Stomach smooth muscle (tissue), 2 donors: ENCODE measurements around the gene APLN.

ENCODE experiments used
- H3K27ac ChIP-seq: one replicate; pipeline ENCODE4 v1.7.0; 2013; ENCODE audit warnings: mild to moderate bottlenecking, low read length, inconsistent platforms
- H3K27me3 ChIP-seq, 2 donors: one replicate each; pipeline ENCODE4 v1.7.0; 2013; ENCODE audit warnings: low read length in 2 of 2; ENCODE audit not compliant: insufficient read depth in 2 of 2, control insufficient read depth in 1 of 2
- H3K36me3 ChIP-seq, 2 donors: one replicate each; pipeline ENCODE4 v1.7.0; 2013; ENCODE audit warnings: low read length in 2 of 2; ENCODE audit not compliant: control insufficient read depth in 2 of 2, insufficient read depth in 2 of 2
- H3K4me1 ChIP-seq: one replicate; pipeline ENCODE4 v1.7.0; 2013; ENCODE audit warnings: low read length; ENCODE audit not compliant: control insufficient read depth, insufficient read depth
- H3K4me3 ChIP-seq, 2 donors: one replicate each; pipeline ENCODE4 v1.7.0; 2013; ENCODE audit warnings: low read length in 2 of 2
- H3K9ac ChIP-seq, 2 donors: one replicate each; pipeline ENCODE4 v1.7.0; 2013; ENCODE audit warnings: low read length in 2 of 2, mild to moderate bottlenecking in 1 of 2
- H3K9me3 ChIP-seq, 2 donors: one replicate each; pipeline ENCODE4 v1.7.0; 2013; ENCODE audit warnings: low read length in 2 of 2; ENCODE audit not compliant: control insufficient read depth in 2 of 2
- donor health status: healthy.
- donor health status: Pancreatic carcinoma.

APLN gene

GRCh38 chrX:129650821-129651510 is 3.8 kb downstream of the APLN start:
- peaks cover 9% of the 10 kb centered on the region for H3K4me1 ChIP-seq
- peaks cover 0 to 12% of the 10 kb centered on the region in 2 donors for H3K27me3 ChIP-seq
- H3K9ac ChIP-seq: no peak overlapping the region
- no peaks in the 10 kb centered on the region for H3K36me3 ChIP-seq
- no peaks in the 10 kb centered on the region for H3K9me3 ChIP-seq
- no peak overlapping the region for H3K27ac ChIP-seq
- no peak overlapping the region for H3K4me3 ChIP-seq

DNA sequence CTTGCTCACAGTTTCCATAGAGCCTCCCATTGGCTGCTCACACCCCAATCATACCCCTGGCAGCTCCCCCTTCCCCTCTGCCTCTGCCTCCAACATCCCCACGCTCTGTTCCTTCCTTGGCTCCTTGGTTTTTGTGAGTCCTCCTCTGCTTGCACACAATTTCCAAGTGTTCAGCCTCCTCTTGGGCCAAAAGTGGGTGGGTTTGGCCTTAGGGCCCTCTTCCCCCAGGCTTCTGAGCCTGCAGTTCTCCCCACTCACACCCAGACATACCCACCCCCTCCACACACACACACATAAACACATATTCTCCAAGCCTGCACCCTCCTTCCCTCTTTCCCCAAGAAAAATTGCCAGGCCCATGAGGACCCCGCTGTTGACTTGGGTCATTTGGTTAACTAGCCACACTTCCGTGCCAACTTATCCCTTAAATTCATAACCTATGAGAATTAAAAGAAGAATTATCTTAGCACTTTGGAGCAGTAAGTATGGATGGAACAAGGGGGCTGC is 4.5 kb downstream of the APLN start:
- Histone ChIP-seq H3K9me3 (no peaks in the 10 kb centered on the region), H3K36me3 (no peaks in the 10 kb centered on the region), H3K4me3 (no peak overlapping the region), H3K9ac (no peak overlapping the region), H3K4me1 (peaks cover 9% of the 10 kb centered on the region), H3K27ac (no peak overlapping the region), H3K27me3 (peaks cover 0 to 12% of the 10 kb centered on the region in 2 donors)

DNA sequence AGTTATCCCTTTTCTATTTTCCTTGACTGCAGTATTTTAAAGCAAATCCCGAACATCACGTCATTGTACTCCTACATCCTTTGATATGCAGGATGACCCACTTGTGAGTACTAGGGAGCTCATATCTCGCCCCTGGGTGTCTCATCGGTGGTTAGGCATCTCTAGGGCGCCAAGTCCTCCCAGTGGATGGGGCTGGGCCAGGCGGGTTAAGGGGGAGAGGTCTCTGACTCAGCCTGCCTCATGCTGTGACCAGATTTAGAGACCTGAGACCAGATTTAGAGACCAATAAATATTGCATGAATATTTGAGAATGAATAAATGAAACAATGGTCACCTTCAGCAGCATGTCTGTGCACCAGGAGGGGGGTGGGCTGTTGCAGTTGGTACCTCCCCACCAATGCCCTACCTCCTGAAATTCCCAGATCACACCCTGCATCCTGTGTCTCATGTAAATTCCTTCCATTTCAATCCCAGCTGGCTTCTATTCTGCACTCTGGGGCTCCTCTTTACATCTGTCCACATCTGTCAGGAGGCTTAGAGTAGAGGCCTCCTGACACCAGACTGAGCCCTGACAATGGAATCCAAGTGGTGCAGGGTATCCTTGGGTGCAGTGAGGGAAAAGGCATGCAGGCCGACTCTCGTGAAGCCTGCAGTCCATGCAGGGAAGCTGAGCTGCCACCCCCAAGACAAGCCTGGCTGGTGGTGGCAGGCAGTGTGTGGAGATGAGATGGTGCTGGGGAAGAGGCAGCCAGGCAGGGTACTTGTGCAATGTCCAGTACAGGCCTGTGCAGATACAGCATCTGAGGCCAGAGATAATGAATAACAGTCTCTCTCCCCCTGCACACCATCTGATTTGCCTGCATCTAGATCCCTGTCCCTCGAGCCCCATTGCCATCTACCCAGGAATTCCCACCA is 5.2 kb downstream of the APLN start:
- H3K4me1 ChIP-seq: peaks cover 9% of the 10 kb centered on the region

GRCh38 chrX:129648514-129649267 is 6.1 kb downstream of the APLN start:
- peaks cover 0 to 12% of the 10 kb centered on the region in 2 donors for H3K27me3 ChIP-seq
- H3K9ac ChIP-seq: no peak overlapping the region
- no peaks in the 10 kb centered on the region for H3K9me3 ChIP-seq
- H3K36me3 ChIP-seq: no peaks in the 10 kb centered on the region
- no peak overlapping the region for H3K27ac ChIP-seq
- peaks cover 4% of the 10 kb centered on the region for H3K4me1 ChIP-seq
- H3K4me3 ChIP-seq: no peak overlapping the region

More for the DNA sequence above, 5.2 kb downstream of the APLN start:
- peaks cover 0 to 12% of the 10 kb centered on the region in 2 donors for H3K27me3 ChIP-seq
- H3K4me3 ChIP-seq: no peak overlapping the region
- no peaks in the 10 kb centered on the region for H3K36me3 ChIP-seq
- H3K9me3 ChIP-seq: no peaks in the 10 kb centered on the region
- no peak overlapping the region for H3K9ac ChIP-seq
- H3K27ac ChIP-seq: no peak overlapping the region

- H3K4me1 ChIP-seq: no peaks in the 10 kb centered on the region
- H3K27me3 ChIP-seq: peaks cover 0 to 5% of the 10 kb centered on the region in 2 donors
- no peaks in the 10 kb centered on the region for H3K9me3 ChIP-seq
- H3K27ac ChIP-seq: no peak overlapping the region
- no peak overlapping the region for H3K4me3 ChIP-seq
- H3K36me3 ChIP-seq: no peaks in the 10 kb centered on the region
- no peak overlapping the region for H3K9ac ChIP-seq
These were observed 7.0 kb downstream of the APLN start for GRCh38 chrX:129647418-129648410.

DNA sequence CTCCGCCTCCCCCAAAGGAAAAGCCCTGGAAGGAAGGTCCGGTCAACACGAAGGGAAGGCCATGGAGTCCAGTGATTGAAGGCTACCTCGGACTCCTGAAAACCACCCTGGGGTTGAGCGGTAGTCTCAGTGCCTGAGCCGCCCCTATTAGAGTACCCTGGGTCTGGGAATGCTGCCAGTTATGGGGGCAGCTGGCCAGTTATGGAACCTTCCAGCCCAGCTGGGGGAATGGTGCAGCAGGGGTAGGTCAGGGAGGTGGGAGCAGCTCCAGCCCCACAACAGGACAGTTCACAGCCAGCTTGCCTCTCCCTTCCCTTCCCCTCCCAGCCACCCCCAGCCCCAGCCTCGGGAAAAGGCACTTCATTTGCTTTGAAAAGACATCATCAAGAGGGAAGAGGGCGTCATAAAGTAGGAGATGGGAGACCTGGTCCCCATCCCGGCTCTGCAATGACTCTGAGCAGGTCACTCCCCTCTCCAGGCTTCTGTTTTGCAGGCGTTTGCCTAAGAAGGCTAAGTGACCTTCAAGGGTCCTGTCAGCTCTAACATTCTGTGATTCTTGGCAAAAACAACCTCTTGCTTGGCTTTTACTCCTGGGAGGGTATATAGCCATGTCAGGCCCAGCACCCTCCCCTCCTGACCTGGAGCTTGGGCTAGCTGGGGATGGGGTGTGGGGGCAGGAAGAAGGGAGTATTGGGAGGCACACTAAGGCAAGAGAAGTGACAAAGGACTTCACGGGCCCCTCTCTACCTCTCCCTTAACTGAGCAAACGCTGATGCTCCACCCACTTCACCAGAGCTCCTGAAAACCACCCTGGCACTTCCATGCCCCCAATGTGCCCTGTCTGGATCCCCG is 8.0 kb downstream of the APLN start:
- Histone ChIP-seq H3K4me3 (no peak overlapping the region), H3K4me1 (no peaks in the 10 kb centered on the region), H3K36me3 (no peaks in the 10 kb centered on the region), H3K9me3 (no peaks in the 10 kb centered on the region), H3K27ac (no peak overlapping the region), H3K27me3 (peaks cover 0 to 5% of the 10 kb centered on the region in 2 donors), H3K9ac (no peak overlapping the region)

GRCh38 chrX:129642641-129643040 is 12.1 kb downstream of the APLN start:
- H3K27me3 ChIP-seq: peaks cover 0 to 2% of the 10 kb centered on the region in 2 donors
- peaks cover 0 to 3% of the 10 kb centered on the region in 2 donors for H3K9me3 ChIP-seq
- no peak overlapping the region for H3K9ac ChIP-seq
- H3K36me3 ChIP-seq: no peaks in the 10 kb centered on the region
- H3K4me3 ChIP-seq: no peak overlapping the region
- H3K27ac ChIP-seq: no peak overlapping the region
- H3K4me1 ChIP-seq: peaks cover 1% of the 10 kb centered on the region

DNA sequence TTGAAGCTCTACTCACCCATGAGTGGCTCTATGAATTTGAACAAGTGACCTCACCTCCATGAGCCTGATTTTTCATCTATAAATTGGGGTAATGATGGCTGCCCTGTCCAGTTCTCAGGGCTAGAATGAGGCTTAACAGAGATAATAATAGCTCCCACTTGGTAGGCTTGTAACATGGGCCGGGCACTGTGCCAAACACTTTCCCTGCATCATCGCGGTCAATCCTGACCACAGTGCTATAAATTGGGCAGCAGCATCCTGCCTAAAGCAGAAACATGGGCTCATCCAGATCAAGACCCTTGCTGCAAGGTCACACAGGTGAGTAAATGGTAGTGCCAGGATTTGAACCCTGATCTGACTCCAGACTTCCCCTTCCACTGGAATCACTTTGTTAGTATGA is 12.8 kb downstream of the APLN start:
- no peaks in the 10 kb centered on the region for H3K36me3 ChIP-seq
- peaks cover 0 to 3% of the 10 kb centered on the region in 2 donors for H3K27me3 ChIP-seq
- peaks cover 2% of the 10 kb centered on the region for H3K4me1 ChIP-seq
- no peak overlapping the region for H3K4me3 ChIP-seq
- peaks cover 0 to 3% of the 10 kb centered on the region in 2 donors for H3K9me3 ChIP-seq
- no peak overlapping the region for H3K9ac ChIP-seq
- no peak overlapping the region for H3K27ac ChIP-seq

DNA sequence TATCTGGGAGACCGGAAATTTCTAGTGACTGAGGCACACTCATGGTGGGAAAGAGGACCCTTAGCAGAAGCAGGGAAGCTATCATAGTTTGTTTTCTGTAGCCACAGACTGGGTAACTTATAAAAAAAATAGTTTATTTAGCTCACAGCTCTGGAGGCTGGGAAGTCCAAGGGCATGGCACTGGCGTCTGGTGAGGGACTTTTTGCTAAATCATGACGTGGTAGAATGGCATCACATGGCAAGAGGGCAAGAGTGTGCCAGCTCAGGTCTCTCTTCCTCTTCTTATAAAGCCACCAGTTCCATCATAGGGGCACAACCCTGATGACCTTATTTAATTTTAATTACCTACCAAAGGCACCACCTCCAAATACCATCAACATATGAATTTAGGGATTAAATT is 13.3 kb downstream of the APLN start:
- peaks cover 0 to 4% of the 10 kb centered on the region in 2 donors for H3K27me3 ChIP-seq
- peaks cover 0 to 3% of the 10 kb centered on the region in 2 donors for H3K9me3 ChIP-seq
- H3K36me3 ChIP-seq: no peaks in the 10 kb centered on the region
- H3K9ac ChIP-seq: no peak overlapping the region
- H3K4me3 ChIP-seq: no peak overlapping the region
- H3K27ac ChIP-seq: no peak overlapping the region
- H3K4me1 ChIP-seq: peaks cover 2% of the 10 kb centered on the region
